SKM-1 (cell line): ENCODE data around the gene HSH2D.
"Not testable (repeated sequence)": the region's sequence is repeated elsewhere in the genome, so short reads cannot be mapped to it uniquely, and the experiment has no call there.

Experiments used
- DNase-seq: peaks from one replicate; lab custom pipeline; 2025; ENCODE audit not compliant: unreplicated experiment; lab: John Stamatoyannopoulos, UW

Gene HSH2D, protein sequence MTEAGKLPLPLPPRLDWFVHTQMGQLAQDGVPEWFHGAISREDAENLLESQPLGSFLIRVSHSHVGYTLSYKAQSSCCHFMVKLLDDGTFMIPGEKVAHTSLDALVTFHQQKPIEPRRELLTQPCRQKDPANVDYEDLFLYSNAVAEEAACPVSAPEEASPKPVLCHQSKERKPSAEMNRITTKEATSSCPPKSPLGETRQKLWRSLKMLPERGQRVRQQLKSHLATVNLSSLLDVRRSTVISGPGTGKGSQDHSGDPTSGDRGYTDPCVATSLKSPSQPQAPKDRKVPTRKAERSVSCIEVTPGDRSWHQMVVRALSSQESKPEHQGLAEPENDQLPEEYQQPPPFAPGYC

DNA sequence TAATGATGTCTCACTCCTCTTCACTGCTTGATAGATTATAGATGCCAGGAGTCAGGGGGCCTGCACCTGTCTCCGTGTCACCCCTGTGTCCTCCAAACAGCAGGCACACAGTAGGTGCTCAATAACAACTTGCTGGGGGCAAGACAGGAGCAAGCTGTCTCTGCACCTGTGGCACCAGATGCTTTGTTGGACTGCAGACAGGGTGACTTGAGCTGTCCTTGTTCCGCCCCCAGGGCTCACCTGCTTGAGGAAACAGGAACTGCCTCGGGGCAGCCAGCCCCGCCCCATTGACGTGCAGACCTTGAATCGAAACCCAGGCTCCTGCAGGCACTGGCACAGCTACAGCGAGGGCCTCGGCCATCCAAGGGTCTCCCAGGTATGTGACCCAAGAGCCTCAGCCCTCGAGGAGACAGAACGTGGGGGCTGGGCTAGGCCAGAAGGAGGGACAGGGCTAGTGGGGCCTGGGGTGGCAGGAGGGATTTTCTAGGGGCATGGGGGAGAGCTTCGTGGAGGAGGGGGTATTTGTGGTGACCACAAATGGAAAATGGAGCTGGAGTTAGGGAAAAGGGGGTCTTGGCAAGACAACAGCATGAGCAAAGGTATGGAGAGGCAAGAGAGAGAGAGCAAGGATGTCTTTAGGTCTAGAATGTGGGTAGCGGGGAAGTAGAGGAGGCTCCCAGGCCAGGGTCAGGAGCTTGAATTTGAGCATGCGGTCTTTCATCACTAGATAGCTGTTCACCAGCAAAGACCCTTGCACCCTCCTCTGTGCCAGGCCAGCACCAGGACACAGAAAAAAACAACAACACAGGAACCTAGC, at the start of gene HSH2D:
Gene HSH2D (plus strand): TSS at position 287 of the 817 bp plus-strand sequence. CDS start 5,066 bp downstream, outside the sequence.
- no peak for DNase-seq

DNA sequence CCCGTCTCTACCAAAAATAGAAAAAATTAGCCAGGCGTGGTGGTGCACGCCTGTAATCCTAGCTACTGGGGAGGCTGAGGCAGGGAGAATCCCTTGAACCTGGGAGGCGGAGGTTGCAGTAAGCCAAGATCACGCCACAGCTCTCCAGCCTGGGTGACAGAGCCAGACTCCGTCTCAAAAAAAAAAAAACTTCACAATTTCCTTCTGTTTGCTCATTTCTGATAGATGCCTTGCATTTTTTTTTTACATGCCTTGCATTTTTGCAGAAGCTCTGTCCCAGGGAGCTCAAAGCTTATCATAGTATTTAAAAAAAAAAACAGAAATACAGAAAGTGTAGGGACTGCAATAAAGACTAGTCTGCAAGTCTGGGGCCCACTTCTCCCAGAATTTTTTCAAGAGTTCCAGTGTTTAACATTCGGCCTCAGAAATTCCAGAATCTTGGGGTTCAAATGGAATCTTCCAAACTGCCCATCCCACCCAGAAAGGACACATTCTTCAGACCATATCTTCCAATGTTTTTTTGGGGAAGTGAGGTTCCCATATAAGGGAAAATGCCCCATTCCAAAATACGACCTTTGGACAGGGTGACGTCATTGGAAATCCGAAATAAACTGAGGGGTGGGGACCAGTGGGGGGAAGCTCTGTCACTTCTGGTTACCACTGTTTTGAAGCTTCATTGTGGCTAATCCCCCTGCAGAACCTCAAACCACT, 49.0 kb upstream of the HSH2D start:
- no peak for DNase-seq

DNA sequence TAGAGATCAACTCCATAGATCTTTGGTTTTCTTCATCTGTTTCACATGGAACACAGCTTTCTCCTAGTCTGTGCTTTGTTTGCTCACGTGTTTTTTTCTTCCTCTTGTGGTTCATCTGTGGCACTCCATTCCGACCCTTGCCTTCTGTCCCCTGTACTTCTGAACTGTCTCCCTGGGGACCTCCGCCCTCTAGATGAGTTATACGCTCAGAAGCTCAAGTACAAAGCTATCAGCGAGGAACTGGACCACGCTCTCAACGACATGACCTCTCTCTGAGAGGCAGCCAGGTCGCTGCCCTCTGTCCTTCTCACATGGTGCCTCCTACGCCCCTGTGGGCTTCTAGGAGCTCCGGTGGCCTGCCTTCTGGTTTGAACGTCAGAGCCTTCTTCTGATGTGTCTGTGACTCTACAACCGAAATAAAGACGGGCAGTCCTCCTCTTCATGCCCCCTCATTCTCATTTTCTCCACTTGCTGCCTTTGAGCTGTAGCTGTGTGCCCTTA, 48.4 kb upstream of the HSH2D start:
- no peak for DNase-seq

DNA sequence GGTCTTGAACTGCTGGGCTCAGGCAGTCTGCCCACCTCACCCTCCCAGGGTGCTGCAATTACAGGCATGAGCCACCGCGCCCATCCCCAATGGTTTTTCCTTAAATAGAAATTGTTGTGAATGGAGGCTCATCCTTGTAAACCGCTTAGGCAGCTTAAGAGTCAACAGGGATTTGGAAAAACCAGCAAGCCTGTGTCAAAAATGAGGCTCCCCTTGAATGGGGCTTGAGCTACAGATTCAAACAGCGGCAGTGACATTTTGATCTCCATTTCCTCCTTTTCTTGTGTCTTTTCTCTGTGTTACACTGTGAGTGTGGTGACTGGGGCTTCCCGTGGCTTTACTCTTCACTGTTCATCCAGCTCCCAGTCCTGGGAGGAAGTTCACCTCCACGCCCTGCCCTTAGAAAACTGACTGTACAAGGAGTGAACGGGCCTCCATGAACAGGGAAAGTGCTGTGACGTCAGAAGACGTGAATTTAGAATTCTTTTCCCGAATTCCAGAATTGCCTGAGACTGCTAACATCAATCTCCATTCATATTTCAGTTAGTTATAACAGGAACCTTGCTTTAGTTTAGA, 47.1 kb upstream of the HSH2D start:
- DNase-seq, result no peak

DNA sequence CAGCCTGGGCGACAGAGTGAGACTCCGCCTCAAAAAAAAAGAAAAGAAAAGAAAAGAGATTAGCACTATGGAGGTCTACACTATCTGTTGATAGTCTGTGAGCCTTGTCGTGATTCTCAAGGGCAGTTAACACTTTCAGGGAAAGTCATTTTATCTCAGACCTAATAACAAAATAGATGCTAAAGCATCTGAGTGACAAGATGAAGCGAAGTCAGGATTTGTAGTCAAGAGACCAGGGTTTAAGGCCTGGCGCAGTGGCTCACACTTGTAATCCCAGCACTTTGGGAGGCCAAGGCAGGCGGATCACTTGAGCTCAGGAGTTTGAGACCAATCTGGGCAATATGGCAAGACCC, 45.1 kb upstream of the HSH2D start:
- DNase-seq, result no peak

DNA sequence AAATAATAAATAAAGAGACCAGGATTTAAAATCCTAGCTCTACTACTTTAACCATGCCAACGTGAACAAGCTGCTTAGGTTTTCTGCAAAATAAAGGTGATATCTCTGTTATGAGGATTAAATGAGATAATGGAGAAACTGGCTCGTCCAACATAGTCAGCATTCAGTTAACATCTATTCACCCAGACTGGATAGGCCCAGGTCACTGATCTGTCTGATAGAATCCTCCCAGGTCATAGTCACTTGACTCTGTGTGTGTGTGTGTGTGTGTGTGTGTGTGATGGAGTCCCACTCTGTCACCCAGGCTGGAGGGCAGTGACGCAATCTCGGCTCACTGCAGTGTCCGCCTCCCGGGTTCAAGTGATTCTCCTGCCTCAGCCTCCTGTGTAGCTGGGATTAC, 44.7 kb upstream of the HSH2D start:
- no peak for DNase-seq

DNA sequence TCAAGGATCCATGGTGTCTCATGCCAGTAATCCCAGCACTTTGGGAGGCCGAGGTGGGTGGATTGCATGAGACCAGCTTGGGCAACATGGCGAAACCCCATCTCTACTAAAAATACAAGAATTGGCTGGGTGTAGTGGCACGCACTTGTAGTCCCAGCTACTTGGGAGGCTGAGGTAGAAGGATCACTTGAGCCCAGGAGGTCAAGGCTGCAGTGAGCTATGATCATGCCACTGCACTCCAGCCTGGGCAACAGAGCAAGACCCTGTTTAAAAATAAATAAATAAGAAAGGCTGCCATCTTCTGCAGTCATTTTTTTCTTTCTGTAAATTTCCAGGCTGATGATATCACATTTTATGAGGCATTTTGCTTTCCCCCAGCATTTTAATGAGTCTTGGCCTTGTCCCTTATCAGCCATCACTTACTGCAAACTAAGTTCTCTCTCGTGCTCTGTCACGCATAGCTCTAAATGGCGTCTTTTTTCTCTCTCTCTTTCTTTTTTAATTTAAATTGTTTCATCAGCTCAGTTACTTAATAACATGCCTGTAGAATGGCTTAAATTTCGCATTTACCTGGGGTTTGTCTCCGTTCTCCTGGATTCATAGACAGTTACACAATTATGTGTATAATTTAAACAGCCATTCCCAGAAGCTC, 44.0 kb upstream of the HSH2D start:
- DNase-seq, result not testable (repeated sequence)

DNA sequence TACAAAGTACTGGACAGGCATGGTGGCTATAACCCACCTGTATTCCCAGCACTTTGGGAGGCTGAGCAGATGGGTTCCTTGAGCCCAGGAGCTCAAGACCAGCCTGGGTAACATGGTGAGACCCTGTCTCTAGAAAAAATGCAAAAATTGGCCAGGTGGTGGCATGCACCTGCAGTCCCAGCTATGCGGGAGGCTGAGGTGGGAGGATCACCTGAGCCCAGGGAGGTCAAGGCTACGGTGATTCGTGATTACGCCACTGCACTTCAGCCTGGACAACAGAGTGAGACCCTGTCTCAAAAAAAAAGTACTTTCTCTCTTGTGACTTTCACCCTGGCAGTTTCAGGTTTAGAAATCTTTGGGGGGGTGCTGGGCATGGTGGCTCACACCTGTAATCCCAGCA, 43.0 kb upstream of the HSH2D start:
- no peak for DNase-seq

DNA sequence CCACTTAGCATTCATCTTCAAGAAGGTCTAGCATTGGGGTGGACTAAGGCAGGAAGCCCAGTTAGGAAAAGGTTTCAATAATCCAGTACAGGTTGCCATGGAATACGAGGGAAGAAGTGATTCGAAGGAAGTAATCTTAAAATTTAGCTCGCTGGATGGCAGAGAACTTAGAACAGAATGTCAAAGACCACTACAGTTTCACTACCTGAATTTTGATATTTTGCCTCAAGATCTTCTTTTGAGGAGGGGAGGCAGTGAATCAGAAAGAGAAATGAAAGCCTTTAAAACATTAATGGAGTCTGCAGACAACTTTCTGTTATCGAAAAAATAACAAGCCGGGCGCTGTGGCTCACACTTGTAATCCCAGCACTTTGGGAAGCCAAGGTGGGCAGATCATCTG, 38.8 kb upstream of the HSH2D start:
- no peak for DNase-seq

DNA sequence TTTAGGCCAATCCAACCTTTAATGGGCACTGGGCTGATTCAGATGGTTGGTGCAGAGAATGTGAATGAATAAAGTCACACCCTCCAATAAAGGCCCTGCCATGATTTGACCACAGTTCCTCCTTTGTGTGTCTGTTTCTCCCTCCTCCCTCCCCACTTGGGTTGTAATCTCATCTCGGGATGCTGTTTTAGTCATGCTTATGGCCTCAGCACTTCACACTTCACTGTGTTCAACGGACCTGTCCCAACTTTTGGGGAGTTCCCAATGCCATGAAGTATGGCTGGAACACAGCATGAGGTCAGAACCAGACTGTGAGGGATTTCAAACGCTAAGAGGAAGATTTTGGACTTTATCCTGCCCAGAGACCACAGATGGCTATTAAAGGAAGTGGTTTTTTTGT, 37.4 kb upstream of the HSH2D start:
- no peak for DNase-seq

DNA sequence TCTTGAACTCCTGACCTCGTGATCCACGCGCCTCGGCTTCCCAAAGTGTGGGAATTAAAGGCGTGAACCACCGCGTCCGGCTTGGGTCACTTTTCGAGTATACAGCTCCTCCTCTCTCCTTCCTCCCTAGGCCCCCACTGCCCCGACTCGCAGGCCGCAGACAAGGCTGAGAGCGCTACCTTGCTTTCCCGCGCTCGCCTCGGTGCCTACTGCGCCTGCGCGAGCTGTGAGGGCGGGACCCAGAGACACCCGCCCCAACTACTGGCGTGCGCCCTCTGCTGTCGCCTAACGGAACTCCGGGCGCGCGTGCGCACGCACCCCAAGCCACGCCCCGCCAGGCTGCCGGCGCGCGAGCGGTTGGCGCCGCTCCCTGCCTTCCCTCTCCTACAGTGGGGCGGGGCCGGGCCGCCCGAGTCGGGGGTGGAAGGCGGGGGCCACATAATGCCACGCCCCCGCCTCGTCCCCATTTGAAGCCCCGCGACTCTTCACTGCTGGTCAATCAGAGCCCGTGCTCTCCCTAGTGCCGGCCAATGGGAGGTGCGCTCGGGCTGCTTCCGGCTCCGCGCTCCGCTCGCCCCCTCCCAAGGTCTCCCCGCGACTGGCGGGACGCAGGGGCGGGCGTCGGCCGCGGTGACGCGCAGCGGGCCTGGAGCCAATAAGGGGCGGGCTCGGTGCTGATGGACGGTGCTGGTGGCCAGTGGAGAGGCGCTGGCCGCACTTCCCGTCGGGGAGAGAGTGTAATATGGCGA, 32.2 kb upstream of the HSH2D start, which contains the start of gene RAB8A:
Gene RAB8A (plus strand): TSS at position 730 of the 749 bp plus-strand sequence. CDS start 13 bp downstream, at position 743.
- peak; percentile 97 for DNase-seq

DNA sequence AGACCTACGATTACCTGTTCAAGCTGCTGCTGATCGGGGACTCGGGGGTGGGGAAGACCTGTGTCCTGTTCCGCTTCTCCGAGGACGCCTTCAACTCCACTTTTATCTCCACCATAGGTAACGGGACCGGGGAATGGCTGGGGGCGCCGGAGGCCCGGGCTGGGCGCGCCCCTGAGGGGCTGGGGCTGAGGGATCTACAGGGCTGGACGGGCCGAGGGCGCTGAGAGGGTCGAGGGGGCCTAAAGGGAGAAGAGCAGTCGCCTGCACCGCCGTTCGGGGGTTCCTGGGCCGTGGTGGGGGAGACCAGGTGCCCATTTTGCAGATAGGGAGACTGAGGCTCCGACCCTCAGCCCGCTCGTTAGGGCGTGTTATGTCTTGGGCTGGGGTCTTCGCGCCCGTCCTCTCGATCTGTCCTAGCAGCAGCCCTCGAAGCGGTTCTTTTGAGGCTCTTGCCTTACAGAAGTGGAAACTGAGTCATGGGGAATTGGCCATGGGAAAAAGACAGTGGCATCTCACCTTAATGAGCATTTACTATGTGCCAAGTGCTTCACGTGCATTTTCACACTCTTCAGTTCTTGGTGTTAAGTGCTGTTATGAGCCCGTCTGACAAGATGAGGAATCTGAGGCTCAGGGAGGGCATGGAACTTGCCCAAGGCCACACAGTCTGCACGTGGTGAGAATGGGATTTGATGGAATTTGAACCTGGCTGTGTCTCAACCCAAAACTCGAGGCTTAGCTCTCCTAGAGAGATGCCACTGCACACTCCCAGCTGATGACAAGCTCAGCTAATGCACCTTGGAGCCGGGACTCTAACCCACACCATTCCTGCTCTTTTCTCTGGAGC, 31.4 kb upstream of the HSH2D start:
- DNase-seq, result no peak

DNA sequence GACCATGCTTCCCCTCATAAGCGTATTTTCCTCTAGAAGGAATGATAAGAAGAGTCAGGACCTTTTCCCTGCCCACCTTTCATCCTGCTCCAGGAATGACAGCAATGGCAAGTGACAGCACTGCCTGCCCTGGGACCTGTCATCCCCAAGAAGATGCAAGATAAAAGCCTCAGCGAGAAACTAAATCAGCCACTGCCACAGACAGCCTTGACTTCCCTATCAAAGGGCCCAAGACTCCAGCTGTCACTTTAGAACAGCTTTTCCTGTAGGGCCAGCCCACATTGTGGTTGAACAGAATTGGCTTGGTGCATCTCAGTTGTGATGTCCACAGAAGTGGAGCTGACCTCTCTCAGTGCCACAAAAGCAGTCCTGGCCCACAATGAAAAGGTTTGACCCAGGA, 30.7 kb upstream of the HSH2D start:
- no peak for DNase-seq

DNA sequence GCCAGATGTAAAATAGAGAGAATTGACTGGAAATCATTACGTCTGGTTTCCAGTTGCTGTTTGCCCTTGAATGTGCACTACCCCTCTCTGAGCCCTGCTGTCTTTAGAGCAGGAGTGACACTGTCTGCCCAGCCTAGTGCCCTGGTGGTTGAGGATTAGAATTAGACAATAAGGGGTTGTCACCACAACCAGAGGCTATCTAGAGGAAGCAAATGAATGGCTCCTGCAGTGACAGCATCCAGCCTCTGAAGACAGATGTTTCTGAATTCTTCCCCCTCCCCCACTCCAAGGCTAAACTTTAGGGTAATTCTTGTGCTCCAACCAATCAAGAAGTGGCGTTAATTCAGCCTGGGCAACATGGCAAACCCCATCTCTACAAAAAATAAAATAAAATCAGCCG, 29.8 kb upstream of the HSH2D start:
- DNase-seq, result no peak

DNA sequence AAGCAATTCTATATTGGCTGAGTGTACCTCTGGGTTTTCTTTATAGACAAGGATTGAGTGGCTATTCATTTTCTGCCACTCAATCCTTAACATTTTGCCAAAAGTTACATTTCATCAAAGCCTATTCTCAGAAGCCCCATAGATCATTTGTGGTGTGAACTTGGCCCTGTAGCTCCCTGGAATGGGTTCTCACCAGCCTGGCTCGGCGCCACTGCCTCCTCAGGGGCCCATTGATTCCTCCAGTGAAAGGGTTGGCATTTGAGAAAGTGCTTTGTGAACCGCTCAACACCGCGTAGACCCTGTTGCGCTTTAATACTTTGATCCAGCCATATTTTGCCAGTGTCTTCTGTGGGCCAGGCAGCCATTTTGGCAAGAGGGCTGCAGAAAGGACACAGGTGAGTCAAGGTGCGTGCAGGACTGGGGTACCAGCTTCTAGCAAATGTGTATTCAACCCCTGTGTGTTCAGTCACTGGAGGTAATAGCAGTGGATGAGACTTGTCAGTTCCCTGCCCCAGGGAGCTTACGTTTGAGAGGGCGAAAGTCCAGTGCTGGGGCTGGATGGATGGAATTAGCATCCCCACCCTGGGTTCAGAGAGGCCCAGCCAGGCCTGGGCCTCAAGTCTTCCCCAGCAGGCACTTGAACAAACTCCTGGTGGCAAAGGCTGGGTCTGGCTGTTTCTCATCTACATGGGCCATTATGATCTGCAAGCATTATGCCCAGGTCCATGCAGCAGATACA, 28.0 kb upstream of the HSH2D start:
- no peak for DNase-seq

DNA sequence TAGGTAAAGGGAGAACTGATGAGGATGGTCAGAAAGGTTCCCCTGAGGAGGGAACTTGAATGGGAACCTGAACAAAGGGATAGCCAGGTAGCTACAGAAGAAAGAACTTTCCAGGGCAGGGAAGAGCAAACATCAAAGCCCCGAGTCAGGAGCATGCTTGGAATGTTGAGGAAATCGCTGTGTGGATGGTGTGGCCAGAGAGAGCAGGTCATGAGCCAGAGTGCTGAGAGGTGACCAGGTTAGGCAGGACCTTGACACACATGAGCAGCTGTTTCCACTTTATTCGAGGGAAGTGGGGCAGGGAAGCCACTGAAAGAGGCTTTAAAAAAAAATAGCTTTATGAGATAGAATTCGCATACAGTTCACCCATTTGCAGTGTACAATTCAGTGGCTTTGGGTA, 27.4 kb upstream of the HSH2D start:
- no peak for DNase-seq

DNA sequence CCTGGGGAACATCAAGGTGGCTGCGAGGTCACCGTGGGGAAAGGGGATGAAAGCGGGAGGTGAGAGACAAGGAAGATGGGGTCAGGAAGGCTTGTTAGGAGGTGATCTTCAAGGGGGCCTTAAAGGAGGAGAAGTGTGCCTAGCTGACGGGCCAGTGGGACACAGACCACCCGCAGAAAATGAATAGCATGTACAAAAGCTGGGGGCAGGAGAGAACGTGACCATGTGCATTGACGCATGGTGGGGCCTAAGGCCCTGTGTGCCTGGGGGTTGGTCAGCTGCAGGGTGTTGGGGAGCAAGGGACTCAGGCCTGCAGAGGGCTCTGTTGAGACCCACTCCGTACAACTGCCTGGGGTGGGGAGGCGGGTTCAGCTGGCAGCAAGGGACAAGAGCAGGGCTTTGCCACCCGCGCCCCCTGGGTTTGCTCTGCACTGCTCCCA, 25.9 kb upstream of the HSH2D start:
- DNase-seq, result no peak

DNA sequence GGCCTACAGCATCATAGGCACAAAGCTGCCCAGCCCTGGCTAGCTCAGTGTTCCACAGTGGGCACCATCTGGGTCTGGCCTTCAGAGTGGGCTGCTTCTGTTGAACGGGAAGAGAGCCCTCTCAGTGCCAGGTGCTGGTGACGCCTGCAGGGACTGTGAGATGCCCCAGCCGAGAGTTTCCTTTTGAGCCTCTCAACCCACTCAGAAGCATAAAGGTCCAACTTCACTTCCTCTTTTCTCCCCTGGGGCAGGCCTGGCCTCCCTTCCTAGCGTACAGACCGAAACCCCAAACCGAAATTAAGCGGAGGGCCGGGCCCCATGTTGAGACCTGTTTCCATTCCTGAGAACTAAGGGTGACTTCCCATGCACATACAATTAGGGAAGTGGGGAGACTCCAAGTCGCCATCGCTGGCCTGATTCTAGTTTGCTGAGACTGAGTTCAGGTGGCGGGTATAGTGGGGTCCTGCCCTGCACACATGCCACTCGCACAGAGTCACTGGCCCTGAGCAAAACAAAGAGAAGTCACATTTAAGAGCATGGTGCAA, 24.9 kb upstream of the HSH2D start:
- peak; percentile 89 for DNase-seq
